ENCODE data around the gene HTRA1. TPM values are rescaled to one million over a fixed set of nuclear protein-coding genes. Genes with fewer than 3 reads are reported as not detected.

The HTRA1 gene
- total and polyA plus RNA-seq, 9 of the 15 experiments (the other 6 are each of a cell fraction or from before 2014, with no cell fraction given) = 0.06 to 0.16 (median 0.13) TPM; not detected in 5

- TF ChIP-seq, protein P1, sequence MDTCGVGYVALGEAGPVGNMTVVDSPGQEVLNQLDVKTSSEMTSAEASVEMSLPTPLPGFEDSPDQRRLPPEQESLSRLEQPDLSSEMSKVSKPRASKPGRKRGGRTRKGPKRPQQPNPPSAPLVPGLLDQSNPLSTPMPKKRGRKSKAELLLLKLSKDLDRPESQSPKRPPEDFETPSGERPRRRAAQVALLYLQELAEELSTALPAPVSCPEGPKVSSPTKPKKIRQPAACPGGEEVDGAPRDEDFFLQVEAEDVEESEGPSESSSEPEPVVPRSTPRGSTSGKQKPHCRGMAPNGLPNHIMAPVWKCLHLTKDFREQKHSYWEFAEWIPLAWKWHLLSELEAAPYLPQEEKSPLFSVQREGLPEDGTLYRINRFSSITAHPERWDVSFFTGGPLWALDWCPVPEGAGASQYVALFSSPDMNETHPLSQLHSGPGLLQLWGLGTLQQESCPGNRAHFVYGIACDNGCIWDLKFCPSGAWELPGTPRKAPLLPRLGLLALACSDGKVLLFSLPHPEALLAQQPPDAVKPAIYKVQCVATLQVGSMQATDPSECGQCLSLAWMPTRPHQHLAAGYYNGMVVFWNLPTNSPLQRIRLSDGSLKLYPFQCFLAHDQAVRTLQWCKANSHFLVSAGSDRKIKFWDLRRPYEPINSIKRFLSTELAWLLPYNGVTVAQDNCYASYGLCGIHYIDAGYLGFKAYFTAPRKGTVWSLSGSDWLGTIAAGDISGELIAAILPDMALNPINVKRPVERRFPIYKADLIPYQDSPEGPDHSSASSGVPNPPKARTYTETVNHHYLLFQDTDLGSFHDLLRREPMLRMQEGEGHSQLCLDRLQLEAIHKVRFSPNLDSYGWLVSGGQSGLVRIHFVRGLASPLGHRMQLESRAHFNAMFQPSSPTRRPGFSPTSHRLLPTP (IDR thresholded peaks at IDR 0.05; ENCODE audit: borderline replicate concordance, extremely low read depth, insufficient read length) = no peak
These were observed 31.7 kb downstream of the HTRA1 start (continued) for GRCh38 chr10:122492999-122493481.

DNA sequence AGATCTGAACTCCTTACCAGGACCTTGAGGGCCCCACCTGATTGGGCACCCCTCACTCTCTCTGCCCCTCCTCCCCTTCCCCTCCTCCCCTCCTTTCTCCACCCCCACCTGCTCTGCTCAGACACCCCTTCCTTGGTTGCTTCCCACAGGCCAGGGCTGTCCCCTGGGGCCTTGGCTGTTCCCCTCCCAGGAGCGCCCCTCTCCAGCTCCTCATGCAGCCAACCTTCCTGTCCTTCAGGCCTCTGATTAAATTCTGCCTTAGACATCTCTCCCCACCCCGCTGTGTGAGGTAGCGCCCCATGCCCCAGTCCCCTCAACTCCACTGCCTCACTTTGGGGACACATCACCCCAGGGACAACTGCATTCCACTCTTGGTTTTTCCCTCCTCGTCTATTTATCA is 32.4 kb downstream of the HTRA1 start:
- no peak overlapping the region for H3K4me3 ChIP-seq
- WGBS (ENCODE audit: insufficient coverage, low coverage, missing lambda C conversion rate) = 0% methylated on average over 3 of the region's 4 CpGs
- POLR2A ChIA-PET = no interaction called here
- H3K36me3 ChIP-seq (ENCODE audit: control insufficient read depth, insufficient read depth, low read length) = no peaks in the 10 kb centered on the region
- no peaks in the 10 kb centered on the region for H3K9me1 ChIP-seq (ENCODE audit: control insufficient read depth, insufficient read depth, low read length)
- no peak for ATAC-seq
- intact Hi-C loops (cut with micrococcal nuclease) (no loop called here), in situ Hi-C loops (cut with MboI) (no loop called here)
- no peak overlapping the region for H2AFZ ChIP-seq (ENCODE audit: low read depth, low read length)
- H3K27me3 ChIP-seq (ENCODE audit: control insufficient read depth in 2 of 2, insufficient read depth in 2 of 2, low read length in 2 of 2) = peaks cover 2 to 37% of the 10 kb centered on the region in 2 experiments; a peak in 3 of 5 replicates
- H3K9ac ChIP-seq (ENCODE audit: insufficient read depth in 1 of 2, low read depth in 2 of 2, low read length in 2 of 2) = no peak overlapping the region
- BruUV-seq (replicated peaks) = no TSS peak
- DNase-seq (ENCODE audit: extremely low read depth in 1 of 4, low spot score in 3 of 4) = no peak
- no peak overlapping the region for H3K27ac ChIP-seq (ENCODE audit: extremely low read depth, low read depth, low read length)
- FAIRE-seq = no peak
- H3K9me3 ChIP-seq (replicated peaks; ENCODE audit: control insufficient read depth, insufficient read depth, low read depth, low read length) = no peaks in the 10 kb centered on the region
- no peaks in the 10 kb centered on the region for H3K79me2 ChIP-seq (ENCODE audit: control insufficient read depth, insufficient read depth, low read length)
- no peaks in the 10 kb centered on the region for H4K20me1 ChIP-seq (replicated peaks; ENCODE audit: control insufficient read depth, insufficient read depth, low read length)
- CTCF ChIA-PET (ENCODE audit: low intra/inter-chr PET ratio) = no interaction called here
- H3K4me2 ChIP-seq (ENCODE audit: insufficient read depth, low read length) = no peak overlapping the region
- H3K4me1 ChIP-seq (replicated peaks in 1 of 2; ENCODE audit: control insufficient read depth in 2 of 2, insufficient read depth in 2 of 2, low read length in 2 of 2) = no peaks in the 10 kb centered on the region
- TF ChIP-seq CTBP1 (IDR thresholded peaks at IDR 0.05; ENCODE audit: borderline replicate concordance) (no peak), SLC30A9 (CRISPR knock-in tag; IDR thresholded peaks at IDR 0.05) (no peak), ZNF121 (CRISPR knock-in tag; conservative IDR thresholded peaks at IDR 0.05) (no peak), ZNF551 (CRISPR knock-in tag; IDR thresholded peaks at IDR 0.05) (no peak), CTCF (IDR thresholded peaks at IDR 0.05 in 2 of 3, conservative IDR thresholded peaks at IDR 0.05 in 1 of 3; ENCODE audit: insufficient read depth in 2 of 3, low read depth in 1 of 3, low read length in 3 of 3) (no peak), NONO (IDR thresholded peaks at IDR 0.05; ENCODE audit: low read depth in 2 of 2, low read length in 1 of 2) (no peak), MCM7 (IDR thresholded peaks at IDR 0.05) (no peak), MYNN (IDR thresholded peaks at IDR 0.05) (no peak), MYNN (CRISPR knock-in tag; IDR thresholded peaks at IDR 0.05) (no peak), U2AF2 (optimal IDR thresholded peaks at IDR 0.05; ENCODE audit: low read depth, low read length) (no peak), ZNF347 (CRISPR knock-in tag; IDR thresholded peaks at IDR 0.05; ENCODE audit: low read depth) (no peak), TARDBP (IDR thresholded peaks at IDR 0.05) (no peak)
- TF ChIP-seq, protein P2, sequence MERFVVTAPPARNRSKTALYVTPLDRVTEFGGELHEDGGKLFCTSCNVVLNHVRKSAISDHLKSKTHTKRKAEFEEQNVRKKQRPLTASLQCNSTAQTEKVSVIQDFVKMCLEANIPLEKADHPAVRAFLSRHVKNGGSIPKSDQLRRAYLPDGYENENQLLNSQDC (CRISPR knock-in tag; IDR thresholded peaks at IDR 0.05) = no peak
- TF ChIP-seq, protein P3, sequence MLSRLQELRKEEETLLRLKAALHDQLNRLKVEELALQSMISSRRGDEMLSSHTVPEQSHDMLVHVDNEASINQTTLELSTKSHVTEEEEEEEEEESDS (CRISPR knock-in tag; IDR thresholded peaks at IDR 0.05) = no peak
- TF ChIP-seq, protein P4, sequence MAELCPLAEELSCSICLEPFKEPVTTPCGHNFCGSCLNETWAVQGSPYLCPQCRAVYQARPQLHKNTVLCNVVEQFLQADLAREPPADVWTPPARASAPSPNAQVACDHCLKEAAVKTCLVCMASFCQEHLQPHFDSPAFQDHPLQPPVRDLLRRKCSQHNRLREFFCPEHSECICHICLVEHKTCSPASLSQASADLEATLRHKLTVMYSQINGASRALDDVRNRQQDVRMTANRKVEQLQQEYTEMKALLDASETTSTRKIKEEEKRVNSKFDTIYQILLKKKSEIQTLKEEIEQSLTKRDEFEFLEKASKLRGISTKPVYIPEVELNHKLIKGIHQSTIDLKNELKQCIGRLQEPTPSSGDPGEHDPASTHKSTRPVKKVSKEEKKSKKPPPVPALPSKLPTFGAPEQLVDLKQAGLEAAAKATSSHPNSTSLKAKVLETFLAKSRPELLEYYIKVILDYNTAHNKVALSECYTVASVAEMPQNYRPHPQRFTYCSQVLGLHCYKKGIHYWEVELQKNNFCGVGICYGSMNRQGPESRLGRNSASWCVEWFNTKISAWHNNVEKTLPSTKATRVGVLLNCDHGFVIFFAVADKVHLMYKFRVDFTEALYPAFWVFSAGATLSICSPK (IDR thresholded peaks at IDR 0.05; ENCODE audit: borderline replicate concordance) = no peak

Data from K562 (cell line).